Epithelial cell of proximal tubule (primary cell): Measurements from ENCODE around the gene INPP5D. TPM values are rescaled to one million over a fixed set of nuclear protein-coding genes. Genes with fewer than 3 reads are reported as not detected.

Experiments
- DNase-seq: peaks from one replicate; pipeline ENCODE4 v3.0.0-alpha.2; 2011; ENCODE audit warnings: low read depth
- H3K4me3 ChIP-seq: 2 replicates; pipeline ENCODE4 v1.5.1; 2011; ENCODE audit warnings: low read depth, mild to moderate bottlenecking, low read length
- total RNA-seq: library from RNA; depleted of rRNA; stranded (reverse); fragments of >200 nt; gene quantifications from 2 replicates; pipeline ENCODE4 v1.2.3, GENCODE V29; 2015
- TF ChIP-seq, protein P1 (sequence below): conservative IDR thresholded peaks from 2 replicates; pipeline ENCODE4 v1.5.1; 2012; ENCODE audit warnings: low read depth, mild to moderate bottlenecking, low read length

Gene INPP5D
- total RNA-seq, 1 donor from 2014 or later = 1.8 TPM

DNA sequence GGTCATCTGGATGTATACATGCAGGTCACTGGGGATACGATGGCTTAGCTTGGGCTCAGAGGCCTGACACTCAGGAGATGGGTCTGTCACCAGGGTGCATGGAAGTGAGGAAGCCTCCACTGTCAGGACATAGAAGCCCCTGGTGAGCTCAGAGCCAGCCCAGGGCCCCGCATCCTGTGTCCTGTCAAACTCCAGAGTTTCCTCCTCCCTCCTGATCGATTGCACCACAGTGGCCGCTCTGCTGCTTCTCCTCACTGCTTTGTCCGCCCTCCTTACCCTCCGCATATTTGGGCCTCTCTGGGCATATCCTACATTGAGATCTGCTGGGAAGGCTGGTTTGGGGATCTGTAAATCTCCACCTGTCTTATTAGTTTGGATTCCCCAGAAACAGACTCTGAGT is 153.8 kb downstream of the INPP5D start:
- no peak for DNase-seq
- H3K4me3 ChIP-seq = no peak overlapping the region
- TF ChIP-seq, protein P1, sequence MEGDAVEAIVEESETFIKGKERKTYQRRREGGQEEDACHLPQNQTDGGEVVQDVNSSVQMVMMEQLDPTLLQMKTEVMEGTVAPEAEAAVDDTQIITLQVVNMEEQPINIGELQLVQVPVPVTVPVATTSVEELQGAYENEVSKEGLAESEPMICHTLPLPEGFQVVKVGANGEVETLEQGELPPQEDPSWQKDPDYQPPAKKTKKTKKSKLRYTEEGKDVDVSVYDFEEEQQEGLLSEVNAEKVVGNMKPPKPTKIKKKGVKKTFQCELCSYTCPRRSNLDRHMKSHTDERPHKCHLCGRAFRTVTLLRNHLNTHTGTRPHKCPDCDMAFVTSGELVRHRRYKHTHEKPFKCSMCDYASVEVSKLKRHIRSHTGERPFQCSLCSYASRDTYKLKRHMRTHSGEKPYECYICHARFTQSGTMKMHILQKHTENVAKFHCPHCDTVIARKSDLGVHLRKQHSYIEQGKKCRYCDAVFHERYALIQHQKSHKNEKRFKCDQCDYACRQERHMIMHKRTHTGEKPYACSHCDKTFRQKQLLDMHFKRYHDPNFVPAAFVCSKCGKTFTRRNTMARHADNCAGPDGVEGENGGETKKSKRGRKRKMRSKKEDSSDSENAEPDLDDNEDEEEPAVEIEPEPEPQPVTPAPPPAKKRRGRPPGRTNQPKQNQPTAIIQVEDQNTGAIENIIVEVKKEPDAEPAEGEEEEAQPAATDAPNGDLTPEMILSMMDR = no peak

DNA sequence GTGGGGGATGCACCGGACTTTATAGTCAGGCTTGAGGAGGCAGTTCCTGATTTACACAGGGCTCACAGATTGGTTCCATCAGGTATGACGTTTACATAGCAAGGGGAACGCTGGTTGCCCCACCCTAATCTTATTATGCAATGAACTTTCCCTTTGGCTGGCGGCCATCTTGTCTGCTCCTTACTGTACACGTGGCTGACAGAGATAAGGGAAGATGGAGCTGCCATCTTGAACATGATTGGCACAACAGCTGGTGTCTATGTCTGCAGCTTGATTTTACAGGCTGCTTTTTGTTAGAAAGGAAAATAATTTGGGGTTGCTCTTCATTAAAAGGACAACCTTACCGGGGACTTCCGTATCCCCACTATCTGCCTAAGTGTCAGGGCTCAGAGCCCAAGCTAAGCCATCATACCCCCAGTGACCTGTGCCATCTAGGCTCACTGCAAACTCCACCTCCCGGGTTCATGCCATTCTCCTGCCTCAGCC is 157.8 kb downstream of the INPP5D start:
- DNase-seq = no peak
- H3K4me3 ChIP-seq = no peak overlapping the region
- TF ChIP-seq, protein P1 = no peak

DNA sequence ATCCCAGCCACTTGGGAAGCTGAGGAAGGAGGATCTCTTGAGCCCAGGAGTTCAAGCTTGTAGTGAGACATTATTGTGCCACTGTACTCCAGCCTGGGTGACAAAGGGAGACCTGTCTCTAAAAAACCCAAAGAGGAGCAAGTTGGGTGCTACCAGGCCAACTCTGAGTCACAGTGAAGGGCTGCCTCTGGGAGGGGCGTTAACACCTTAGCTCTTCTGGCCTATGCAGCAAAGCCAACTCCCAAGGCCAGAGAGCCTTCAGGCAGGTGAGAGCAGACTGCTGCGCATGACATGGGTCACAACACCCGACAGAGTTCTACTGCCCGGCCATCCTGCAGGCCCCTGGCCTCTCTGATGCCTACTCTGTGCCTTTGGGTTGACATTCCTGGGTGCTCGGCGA is 158.7 kb downstream of the INPP5D start:
- H3K4me3 ChIP-seq = no peak overlapping the region
- no peak for DNase-seq
- TF ChIP-seq, protein P1 = no peak

DNA sequence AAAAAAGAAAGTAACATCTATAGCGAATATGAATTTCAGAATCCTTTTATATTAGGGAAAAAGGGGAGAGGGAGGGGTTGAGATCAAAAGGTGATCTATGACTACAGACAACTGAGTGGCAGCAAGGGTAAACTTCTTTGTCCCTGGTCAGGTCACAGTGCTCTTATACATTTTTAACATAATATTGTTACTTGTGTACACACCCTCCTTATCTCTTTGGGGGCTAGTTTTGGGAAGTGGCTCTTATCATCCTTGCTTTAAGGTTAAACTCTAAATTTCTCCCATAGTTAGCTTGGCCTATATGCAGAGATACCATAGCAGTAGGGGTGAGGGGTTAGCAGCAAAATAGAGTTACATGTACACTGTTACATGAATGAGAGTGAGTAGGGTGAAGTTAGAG is 159.7 kb downstream of the INPP5D start:
- H3K4me3 ChIP-seq = no peak overlapping the region
- TF ChIP-seq, protein P1 = no peak
- DNase-seq = no peak

DNA sequence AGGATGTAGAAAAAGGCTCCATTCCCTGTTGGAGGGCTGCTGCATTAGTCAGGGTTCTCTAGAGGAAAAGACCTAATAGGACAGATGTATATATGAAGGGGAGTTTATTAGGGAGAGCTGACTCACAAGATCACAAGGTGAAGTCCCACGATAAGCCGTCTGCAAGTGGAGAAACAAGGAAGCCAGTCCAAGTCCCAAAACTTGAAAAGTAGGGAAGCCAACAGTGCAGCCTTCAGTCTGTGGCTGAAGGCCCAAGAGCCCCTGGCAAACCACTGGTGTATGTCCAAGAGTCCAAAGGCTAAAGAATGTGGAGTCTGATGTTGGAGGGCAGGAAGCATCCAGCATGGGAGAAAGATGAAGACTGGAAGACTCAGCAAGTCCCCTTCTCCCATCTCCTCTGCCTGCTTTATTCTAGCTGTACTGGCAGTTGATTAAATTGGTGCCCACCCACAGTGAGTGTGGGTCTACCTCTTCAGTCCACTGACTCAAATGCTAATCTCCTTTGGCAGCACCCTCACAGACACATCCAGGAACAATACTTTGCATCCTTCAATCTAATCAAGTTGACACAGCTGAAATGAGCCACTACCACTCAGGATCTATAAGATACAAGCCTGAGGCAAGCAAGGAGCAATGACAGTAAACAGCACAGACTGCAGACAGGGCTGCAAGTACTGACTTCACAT is 161.4 kb downstream of the INPP5D start:
- DNase-seq = no peak
- H3K4me3 ChIP-seq = no peak overlapping the region
- TF ChIP-seq, protein P1 = no peak

DNA sequence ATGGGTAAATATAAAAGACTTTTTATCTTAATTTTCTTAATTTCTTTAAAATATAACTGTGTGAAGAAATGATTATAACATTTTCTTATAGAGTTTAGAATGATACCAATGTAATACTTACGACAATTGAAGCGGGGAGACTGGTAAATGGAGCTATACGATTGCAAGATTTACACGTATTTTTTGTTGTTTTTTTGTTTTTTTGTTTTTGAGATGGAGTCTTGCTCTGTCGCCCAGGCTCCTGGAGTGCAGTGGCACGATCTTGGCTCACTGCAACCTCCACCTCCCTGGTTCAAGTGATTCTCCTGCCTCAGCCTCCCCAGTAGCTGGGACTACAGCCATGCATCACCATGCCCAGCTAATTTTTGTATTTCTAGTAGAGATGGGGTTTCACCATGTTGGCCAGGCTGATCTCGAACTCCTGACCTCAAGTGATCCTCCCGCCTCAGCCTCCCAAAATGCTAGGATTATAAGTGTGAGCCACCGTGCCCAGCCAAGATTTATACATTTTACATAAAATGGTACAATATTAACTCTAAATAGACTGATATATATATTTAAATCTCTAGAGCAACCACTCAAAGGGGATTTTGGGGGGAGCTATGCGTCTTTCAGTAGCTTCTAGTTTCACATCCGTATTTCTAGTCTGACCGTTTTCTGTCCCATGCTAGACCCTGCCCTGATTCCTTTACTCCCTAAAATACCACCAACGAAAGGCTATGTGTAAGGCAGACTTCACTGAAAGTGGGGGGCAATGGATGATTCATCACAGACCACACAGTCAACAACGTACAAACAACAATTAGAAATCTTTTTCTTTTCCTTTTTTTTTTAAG is 163.1 kb downstream of the INPP5D start:
- DNase-seq = no peak
- H3K4me3 ChIP-seq = no peak overlapping the region
- TF ChIP-seq, protein P1 = no peak
